Measurements from ENCODE around the gene PLXNB2.

The PLXNB2 gene

DNA sequence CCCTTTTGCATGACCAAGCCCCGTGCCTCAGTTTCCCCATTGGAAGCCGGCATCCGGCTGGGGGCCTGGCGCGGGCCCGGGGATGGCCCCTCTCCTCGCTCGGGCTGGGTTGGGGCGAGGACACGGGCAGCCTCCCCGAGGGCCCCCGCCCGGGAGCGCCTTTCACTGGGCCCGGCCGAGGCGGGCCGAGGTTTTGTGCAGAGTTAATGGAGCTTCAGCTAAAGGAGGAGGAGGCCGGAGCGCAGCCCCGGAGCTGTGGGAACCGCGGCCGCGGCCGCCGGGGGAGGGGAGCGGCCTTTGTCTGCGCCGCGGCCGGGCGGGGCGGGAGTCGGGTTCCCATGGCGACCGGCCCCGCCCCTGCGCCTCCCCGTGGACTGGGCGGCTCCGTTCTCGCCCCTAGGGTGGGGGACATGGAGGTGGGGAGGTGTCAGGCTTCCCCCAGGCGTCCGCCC, 35.9 kb downstream of the PLXNB2 start:
- peak overlapping the region; percentile 85 for H3K27ac ChIP-seq
- TF ChIP-seq, protein P1, sequence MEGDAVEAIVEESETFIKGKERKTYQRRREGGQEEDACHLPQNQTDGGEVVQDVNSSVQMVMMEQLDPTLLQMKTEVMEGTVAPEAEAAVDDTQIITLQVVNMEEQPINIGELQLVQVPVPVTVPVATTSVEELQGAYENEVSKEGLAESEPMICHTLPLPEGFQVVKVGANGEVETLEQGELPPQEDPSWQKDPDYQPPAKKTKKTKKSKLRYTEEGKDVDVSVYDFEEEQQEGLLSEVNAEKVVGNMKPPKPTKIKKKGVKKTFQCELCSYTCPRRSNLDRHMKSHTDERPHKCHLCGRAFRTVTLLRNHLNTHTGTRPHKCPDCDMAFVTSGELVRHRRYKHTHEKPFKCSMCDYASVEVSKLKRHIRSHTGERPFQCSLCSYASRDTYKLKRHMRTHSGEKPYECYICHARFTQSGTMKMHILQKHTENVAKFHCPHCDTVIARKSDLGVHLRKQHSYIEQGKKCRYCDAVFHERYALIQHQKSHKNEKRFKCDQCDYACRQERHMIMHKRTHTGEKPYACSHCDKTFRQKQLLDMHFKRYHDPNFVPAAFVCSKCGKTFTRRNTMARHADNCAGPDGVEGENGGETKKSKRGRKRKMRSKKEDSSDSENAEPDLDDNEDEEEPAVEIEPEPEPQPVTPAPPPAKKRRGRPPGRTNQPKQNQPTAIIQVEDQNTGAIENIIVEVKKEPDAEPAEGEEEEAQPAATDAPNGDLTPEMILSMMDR (conservative IDR thresholded peaks at IDR 0.05): no peak

DNA sequence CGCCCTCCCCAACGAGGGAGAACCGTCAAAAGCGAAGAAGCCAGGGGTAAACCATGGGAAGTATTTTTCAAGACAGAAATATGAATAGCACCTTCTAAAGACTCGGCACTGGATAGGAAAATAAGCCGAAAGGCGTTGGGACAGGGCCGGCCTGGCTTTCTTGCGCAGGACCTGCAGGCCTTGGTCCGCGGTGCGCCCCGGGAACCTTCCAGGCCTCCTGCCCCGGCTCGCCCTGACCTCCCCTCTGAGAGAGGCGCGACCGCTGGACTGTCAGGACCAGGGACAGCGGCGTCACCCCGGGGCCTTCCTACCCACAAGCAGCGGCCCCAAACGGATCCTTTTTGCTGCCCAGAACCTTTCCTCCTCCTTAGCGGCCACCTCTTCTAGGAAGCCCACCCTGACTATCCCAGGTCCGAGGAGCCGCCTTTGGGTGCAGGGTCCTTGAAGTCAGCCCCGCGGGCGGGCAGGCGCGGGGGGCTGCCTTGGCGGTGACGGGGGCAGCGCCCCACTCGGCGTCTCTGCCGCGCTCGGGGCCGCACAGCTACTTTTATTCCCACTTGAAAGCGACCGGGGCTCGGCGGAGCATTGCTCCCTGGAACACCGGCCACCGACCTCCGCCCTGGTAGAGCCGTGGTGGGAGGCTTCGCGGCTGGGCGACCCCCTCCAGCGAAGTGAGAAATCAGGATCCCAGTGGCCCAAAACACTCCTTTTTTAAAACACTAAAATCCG, 36.6 kb downstream of the PLXNB2 start:
- TF ChIP-seq, protein P1 (conservative IDR thresholded peaks at IDR 0.05): no peak
- H3K27ac ChIP-seq: peak overlapping the region; percentile 85

DNA sequence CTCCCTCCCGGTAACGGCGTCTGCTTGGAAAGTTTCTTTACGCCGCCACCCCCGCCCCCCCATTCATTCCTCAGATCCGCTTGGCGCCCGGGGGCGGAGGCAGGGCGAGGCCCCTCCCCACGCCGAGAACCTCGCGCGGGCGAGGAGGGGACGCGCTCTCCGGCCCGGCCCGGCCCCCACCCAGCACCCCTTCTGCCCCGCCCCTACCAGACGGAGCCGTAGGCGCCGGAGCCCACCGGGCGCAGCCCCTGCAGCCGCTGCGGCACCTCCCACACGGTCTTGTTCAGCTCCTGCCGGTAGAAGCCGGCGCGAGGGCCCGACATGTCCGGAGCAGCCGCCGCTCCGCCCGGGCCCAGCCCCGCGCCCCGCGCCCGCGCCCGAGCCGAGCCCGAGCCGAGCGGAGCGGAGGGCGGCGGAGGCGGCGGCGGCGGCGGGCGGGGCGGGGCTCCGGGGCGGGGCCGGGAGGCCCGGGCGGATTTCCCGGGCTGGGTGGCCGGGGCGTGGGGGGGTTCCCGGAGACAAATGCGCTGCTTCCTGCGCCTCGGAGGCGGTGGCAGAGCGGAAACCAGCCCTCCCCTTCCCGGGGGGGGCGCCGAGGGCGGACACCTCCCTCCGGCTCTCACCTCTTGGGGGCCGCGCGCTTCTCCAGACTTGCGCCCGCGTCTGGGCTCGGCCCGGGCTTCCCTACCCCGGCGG, 37.3 kb downstream of the PLXNB2 start, which contains the start of gene MAPK11:
TSS of gene MAPK11 (minus strand) at position 411 of the 696 bp plus-strand sequence. CDS start at position 323, 88 bp downstream.
- TF ChIP-seq, protein P1 (conservative IDR thresholded peaks at IDR 0.05): no peak
- H3K27ac ChIP-seq: peak within 1 kb of the TSS; percentile 85

DNA sequence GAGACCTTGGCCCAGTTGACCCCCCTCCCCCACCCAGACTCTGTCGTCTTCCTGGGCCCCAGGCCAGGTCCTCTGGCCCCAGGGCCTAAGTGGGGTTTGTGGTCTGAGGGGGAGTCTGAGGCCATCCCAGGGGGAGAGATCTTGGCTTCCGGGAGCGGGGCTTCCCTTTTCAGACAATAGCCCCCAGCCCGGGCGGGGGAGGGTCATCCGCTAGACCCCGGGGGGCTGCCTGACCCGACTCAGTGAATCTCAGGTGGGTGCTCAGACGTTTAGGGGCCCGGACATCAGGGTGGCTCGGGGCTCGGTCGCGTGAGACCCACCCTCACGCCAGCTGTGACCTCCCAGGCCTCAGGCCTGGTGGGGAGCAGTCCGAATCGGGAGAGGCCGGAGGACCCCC, 37.9 kb downstream of the PLXNB2 start:
- peak overlapping the region; percentile 85 for H3K27ac ChIP-seq
- TF ChIP-seq, protein P1 (conservative IDR thresholded peaks at IDR 0.05): no peak

DNA sequence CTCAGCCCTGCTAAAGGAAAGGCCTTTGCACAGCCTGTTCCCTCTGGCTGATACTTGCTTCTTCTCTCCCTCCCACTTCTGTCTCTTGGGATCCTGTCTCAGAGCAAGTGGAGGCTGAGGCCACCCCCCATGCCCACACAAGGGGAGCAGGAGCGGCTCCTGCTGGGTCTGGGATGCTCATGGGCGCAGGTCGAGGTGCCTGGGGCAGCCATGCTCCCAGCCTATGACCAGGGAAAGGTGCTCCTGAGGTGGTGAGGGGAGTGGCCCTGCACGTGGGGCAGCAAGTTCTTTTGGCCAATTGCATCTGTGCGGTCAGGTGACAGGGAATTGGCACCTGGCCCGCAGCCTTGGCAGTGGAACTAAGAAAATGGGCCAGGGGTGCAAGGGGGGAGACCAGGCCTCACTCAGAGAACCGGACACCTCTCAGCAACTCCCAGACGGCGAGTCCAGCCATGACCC, 38.8 kb downstream of the PLXNB2 start:
- TF ChIP-seq, protein P1 (conservative IDR thresholded peaks at IDR 0.05): no peak
- peak overlapping the region; percentile 85 for H3K27ac ChIP-seq

DNA sequence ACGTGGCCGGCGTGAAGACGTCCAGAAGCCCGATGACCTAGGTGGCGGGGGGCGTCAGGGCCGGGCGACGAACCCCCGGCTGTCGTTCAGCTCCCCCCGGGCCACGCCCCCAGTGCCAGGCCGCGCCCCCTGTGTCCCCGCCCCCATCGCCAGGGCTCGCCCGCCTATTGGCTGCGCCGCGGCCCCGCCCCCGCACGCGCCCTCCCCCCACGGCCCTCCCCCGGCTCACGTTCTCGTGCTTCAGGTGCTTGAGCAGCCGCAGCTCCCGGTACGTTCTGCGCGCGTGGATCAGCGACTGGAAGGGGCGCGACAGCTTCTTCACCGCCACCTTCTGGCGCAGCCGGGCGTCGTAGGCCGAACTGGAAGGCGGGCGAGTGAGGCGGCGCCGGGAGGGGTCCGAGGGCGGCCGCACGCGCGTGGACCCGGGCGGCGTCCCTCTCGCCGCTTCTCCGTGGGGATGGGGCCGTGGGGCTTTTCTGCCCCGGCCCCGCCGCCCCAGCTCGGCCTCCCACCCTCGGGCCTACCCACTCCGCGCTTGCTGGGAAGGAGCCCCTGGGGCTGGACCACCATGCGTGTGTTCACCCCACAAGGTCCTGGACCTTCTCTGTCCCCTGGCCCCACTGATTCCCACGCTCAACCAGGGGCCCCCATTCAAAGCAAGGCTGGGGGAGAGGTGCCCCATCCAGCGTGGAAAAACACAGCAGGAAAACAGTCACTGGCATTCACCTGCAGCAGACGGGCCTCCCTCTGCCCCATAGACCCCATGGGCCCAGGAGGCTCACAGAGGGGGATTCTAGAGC, 39.7 kb downstream of the PLXNB2 start:
- TF ChIP-seq, protein P1 (conservative IDR thresholded peaks at IDR 0.05): peak; percentile 17; the same call in 1 of the 2 replicates
- peak overlapping the region; percentile 85 for H3K27ac ChIP-seq

DNA sequence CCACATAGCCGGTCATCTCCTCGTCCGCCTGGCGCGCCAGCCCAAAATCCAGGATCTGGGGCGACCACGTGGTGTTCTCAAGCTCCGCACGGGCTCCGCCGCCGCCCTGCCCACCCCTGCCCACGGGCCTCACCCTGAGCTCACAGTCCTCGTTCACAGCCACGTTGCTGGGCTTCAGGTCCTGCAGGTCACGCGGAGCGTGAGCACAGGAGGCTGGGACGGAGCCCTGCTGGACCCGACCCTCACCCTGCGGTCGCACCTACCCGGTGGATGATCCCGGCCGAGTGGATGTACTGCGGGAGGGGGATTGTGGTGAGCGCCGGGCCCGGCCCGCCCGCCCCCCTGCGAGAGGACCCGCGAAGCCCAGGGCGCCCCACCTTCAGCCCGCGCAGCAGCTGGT, 40.5 kb downstream of the PLXNB2 start:
- TF ChIP-seq, protein P1 (conservative IDR thresholded peaks at IDR 0.05): no peak
- no peak overlapping the region for H3K27ac ChIP-seq

All from VCaP (cell line).